AG20443 (cell line): Measurements from ENCODE around the gene GUCY1A2.
"Not testable (repeated sequence)": the region's sequence is repeated elsewhere in the genome, so short reads cannot be mapped to it uniquely, and the experiment has no call there.

Experiments used
- DNase-seq: peaks from one replicate; pipeline ENCODE4 v3.0.0; 2012; ENCODE audit warnings: low spot score, mixed read lengths

The GUCY1A2 gene

GRCh38 chr11:107018219-107018901 lies at the start of gene GUCY1A2:
GUCY1A2 (minus strand) TSS chr11:107018476; CDS start chr11:107018055, 421 bp downstream.
- DNase-seq = peak; percentile 30

- no peak for DNase-seq
These were observed 36.1 kb upstream of the GUCY1A2 start for GRCh38 chr11:107054391-107054790.

DNA sequence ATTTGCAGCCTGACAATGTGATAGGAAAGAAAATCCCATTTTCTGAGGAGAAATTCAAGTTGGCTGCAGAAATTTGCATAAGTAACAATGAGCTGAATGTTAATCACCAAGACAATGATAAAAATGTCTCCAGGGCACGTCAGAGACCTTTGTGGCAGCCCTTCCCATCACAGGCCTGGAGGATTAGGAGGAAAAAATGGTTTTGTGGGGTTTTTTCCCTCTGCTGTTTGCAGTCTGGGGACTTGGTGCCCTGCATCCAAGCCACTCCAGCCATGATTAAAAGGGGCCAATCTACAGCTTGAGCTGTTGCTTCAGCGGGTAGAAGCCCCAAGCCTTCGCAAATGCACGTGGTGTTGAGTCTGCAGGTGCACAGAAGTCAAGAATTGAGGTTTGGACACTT lies 33.1 kb upstream of the GUCY1A2 start:
- not testable (repeated sequence) for DNase-seq

- DNase-seq = not testable (repeated sequence)
These were observed 32.6 kb upstream of the GUCY1A2 start for GRCh38 chr11:107050899-107051298.

DNA sequence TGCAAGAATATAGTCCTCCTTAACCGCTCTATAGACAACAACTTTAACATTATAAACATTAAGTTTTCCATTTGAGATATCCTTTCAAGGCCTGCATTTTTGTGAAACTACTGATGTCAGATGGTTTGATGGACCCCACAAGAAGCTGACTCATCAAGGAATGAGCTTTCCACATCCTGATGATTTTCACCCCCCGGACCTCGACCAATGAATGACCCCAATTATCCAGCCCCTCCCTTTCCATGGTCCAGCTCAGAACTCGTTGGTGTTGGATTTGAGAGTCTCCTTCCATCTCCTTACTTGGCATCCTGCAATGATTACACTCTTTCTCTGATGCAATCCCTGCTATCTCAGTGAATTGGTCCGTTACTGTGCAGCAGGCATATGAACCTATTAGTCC lies 31.8 kb upstream of the GUCY1A2 start:
- DNase-seq = no peak

GRCh38 chr11:107044503-107044902 lies 26.2 kb upstream of the GUCY1A2 start:
- DNase-seq = no peak

- DNase-seq = peak; percentile 62
These were observed 25.1 kb upstream of the GUCY1A2 start for GRCh38 chr11:107043242-107044006.

GRCh38 chr11:107042748-107043147 lies 24.5 kb upstream of the GUCY1A2 start:
- no peak for DNase-seq

- no peak for DNase-seq
These were observed 22.8 kb upstream of the GUCY1A2 start for GRCh38 chr11:107041088-107041444.

DNA sequence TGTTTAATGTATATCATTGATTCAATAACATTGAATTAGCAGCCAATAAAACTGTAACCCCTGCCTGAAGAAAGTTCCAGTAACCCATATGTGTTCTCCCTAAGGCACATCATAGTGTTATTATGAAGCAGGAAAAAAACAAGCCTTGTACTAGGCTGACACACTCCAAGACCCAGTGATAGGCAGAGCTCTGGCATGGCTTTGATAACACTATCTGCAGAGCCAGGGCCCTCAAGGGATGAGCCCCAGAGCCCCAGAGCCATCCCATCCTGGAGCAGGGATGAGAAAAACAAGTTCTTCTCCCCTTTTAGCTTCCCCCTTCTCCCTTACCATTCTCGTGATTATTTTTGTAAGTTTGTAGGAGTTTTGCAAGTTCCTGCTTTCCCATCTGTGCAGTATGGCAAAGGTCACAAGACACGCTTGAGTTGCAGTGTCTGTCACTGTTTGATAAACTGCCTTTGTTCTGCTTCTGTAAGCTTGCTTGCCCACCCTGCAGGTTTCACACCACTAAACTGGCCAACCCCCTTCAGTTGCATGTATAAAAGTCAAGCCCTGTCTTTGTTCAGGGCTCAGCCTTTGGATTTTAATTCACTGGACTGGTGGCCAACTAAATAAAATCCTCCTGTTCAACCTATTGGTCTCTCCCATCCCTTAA lies 22.3 kb upstream of the GUCY1A2 start:
- no peak for DNase-seq

- DNase-seq = no peak
These were observed 7.4 kb upstream of the GUCY1A2 start for GRCh38 chr11:107025673-107026072.

- no peak for DNase-seq
These were observed 2.3 kb upstream of the GUCY1A2 start for GRCh38 chr11:107020594-107020993.

DNA sequence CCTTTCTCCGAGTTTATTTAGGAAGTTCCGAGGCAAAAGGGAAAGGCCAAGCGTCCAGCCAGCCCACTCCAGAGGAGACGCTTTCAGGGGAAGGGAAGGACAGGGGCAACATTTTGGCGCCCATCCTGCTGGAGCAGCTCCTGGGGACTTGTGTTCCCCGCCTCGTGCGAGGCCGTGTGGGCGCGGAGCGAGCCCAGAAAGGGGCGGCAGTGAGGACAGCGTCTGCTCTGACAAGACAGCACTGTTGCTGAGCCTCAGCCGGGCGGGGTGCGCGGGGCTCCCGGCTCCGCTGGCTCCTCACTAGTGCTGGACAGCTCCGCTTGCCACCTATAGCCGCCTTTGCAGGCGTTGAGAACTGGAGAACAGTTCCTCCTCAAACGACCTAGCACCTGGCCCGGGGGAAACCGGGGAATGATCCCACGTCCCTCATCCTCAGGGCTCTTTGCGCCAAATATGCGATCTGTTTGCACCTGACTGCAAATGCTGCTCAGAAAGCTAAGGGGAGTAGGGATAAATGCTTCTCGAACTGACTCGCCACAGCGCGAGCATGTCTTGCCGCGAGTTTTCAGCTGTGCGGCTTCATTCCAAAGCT lies 722 bp upstream of the GUCY1A2 start:
- DNase-seq = peak; percentile 86

DNA sequence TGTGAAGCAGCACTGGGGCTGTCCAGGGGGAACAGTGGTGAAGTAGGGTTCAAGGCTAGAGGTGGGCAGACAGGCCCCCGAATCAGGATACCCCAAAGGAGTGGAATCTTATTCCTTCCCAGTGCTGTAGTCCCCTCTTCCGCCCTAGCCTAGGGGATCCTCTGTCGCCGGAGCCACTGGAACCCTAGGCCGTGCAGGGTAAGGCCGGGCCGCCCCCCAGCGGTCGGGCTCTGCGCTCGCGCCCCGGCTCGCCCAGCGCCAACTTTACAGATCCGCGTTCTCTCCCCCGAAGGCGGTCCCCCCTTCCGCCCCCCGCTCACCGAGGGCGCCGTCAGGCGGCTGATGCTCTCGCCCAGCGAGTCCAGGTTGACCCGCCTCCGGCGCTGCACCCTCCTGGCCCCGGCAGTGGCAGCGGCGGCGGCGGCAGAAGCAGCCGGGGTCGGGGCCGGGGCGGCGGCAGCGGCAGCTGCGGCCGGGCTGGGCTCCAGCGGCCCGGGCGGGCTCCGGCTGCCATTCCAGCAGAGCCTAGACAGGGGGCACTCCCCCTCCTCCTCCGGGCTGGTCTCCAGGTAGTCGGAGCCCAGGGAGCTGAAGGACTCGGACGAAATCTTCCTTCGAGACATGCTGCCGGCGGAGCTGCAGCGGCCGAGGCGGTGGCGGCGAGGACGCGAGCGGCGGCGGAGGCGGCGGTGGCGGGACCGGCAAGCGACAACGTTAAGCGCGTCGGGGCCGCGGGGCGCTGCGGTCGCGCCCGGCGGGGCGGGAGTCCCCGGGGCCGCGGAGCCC lies 650 bp downstream of the GUCY1A2 start:
- DNase-seq = peak; percentile 67

DNA sequence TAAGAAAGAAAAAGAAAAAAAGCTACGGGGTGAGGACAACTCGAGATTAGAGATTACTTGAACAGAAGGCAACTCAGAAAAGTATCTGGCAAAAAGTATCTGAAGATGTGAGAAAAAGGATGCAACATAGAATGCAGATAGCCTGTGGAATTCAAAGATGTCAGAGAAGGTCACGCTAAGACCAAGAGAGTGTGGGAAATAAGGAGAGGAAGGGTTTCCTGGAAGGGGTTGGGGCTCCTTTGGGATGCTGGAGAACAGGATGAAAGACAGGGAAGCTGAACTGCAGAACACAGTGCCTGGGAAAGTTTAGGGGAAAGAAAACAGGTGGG lies 1.2 kb downstream of the GUCY1A2 start:
- DNase-seq = no peak

DNA sequence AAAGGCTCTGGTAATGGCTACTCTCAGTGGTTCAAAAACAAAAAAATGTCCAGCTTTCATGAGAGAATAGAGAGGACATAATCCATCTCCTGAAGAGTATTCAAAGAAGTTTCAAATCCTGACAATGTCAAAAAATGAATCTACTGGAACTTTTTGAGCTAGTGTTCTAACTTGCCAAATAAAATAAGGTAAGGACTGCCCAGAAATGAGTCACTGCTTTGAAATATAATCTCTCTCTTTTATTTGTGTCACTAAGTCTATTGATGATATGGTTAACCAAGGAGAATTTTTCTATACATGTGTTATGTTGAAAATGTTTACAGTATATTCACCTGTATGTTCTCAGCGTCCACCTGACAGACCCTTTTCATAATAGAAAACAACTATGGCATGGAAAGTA lies 3.4 kb downstream of the GUCY1A2 start:
- no peak for DNase-seq

DNA sequence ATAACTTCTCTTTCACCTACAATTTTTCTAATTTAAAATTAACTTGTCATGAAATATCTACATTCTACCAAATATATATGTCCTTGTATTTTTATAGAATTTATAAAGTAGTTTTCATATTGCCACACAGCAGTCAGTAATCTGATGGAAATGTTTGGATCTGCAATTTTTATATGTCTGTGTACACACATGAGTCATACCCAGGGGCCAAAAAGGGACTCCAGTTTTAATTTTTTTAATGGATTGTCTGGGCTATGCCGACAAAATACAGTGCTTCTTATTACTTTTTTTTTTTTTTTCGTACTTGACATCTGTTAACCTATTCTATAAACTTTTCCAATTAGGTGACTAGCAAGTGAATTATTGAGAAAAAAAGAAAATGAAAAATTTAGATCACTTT lies 6.3 kb downstream of the GUCY1A2 start:
- DNase-seq = no peak

DNA sequence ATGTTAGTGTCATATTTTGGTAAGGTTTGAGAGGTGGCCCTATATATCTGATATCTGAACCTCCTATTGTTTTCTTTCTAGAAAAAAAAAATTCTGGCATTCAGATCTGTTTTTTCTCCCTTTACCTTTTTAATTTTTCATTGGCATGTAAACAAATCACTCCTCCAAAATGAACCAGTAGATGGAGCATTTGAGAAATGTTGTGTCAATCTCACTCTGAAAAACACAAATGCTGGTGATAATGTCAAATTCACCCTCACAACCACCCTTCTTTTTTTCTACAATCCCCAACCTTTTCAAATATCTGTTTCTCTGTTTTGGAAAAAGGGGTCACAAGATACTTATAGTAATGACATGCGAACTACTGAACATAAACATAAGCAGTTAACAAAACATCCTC lies 9.1 kb downstream of the GUCY1A2 start:
- DNase-seq = no peak

DNA sequence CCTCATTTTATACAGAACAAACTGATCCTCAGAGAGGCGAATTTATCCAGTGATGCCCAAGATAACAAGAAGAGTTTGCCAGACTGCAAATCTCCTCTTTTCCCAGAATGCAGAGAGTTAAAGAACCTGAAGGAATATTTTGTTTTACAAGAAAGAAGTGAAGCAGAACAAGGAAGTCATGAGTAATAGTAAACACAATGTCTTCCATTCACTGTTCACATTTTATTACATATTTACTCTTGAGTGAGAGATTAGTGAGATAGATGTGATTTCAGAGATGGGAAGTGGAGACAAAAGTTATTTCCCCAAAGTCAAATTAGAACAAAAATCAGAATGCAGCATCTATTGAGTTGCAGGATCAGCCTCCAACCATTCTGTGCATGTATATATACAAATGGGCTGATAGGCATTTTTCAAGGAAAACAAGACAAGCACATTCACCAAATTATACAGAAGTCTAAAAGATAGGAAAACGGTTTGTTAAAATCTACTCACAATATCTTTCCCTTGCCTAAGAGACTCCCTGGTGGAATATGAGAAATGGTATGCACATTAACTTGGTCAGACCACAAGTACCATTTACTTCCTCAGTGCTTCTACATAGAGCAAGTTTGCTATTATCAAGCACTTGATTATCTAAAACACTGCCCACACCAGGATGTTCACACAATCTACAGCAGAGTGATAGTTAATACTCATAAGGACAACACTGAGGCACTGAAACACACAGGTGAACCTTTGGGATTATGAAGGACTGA lies 12.0 kb downstream of the GUCY1A2 start:
- DNase-seq = no peak

DNA sequence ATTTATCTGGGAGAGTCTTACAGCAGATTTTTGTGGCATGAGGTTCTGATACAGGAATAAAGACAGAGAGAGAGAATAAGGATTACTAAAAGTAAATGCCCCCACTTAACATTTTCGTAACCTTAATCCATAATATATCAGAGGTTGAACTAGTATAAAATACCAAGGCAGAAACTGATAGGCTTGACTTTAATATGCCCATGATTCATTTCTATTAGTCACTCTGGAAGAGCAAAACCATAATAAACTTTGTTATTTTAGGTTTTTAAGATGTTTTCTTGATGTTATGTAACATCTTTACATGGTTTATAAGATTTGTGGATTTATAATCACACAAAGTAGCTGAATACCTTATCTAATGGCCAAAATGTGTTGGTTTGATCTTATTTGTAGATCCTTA lies 19.1 kb downstream of the GUCY1A2 start:
- no peak for DNase-seq

GRCh38 chr11:106998916-106999188 lies 19.4 kb downstream of the GUCY1A2 start:
- DNase-seq = no peak
